ENCODE measurements around the gene TMPRSS9.
A peak's percentile ranks its signal among the peaks of the same experiment; 100 is the strongest.

Gene TMPRSS9

GRCh38 chr19:2428321-2428690 lies 68.2 kb downstream of the TMPRSS9 start (continued):
- TF ChIP-seq, protein P1, sequence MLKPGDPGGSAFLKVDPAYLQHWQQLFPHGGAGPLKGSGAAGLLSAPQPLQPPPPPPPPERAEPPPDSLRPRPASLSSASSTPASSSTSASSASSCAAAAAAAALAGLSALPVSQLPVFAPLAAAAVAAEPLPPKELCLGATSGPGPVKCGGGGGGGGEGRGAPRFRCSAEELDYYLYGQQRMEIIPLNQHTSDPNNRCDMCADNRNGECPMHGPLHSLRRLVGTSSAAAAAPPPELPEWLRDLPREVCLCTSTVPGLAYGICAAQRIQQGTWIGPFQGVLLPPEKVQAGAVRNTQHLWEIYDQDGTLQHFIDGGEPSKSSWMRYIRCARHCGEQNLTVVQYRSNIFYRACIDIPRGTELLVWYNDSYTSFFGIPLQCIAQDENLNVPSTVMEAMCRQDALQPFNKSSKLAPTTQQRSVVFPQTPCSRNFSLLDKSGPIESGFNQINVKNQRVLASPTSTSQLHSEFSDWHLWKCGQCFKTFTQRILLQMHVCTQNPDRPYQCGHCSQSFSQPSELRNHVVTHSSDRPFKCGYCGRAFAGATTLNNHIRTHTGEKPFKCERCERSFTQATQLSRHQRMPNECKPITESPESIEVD (tag by site-specific recombination; IDR thresholded peaks at IDR 0.05): no peak
- TF ChIP-seq KLF8 (tag by site-specific recombination; IDR thresholded peaks at IDR 0.05) (0 out of 2 replicates have a peak, but pooled peaks have one; percentile 18), ZBTB10 (tag by site-specific recombination; IDR thresholded peaks at IDR 0.05) (no peak), ZNF391 (tag by site-specific recombination; IDR thresholded peaks at IDR 0.05; ENCODE audit: borderline replicate concordance, low read depth) (no peak), ZNF24 (tag by site-specific recombination; IDR thresholded peaks at IDR 0.05) (no peak)
- TF ChIP-seq, protein P2, sequence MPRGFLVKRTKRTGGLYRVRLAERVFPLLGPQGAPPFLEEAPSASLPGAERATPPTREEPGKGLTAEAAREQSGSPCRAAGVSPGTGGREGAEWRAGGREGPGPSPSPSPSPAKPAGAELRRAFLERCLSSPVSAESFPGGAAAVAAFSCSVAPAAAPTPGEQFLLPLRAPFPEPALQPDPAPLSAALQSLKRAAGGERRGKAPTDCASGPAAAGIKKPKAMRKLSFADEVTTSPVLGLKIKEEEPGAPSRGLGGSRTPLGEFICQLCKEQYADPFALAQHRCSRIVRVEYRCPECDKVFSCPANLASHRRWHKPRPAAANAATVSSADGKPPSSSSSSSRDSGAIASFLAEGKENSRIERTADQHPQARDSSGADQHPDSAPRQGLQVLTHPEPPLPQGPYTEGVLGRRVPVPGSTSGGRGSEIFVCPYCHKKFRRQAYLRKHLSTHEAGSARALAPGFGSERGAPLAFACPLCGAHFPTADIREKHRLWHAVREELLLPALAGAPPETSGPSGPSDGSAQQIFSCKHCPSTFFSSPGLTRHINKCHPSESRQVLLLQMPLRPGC (tag by site-specific recombination; IDR thresholded peaks at IDR 0.05): no peak

- Histone ChIP-seq H3K4me3 (ENCODE audit: low read depth, low read length) (no peak overlapping the region), H3K4me1 (ENCODE audit: control insufficient read depth, insufficient read depth, low read length) (0 out of 2 replicates have a peak, but pooled peaks cover 6% of the 10 kb centered on the region), H3K27ac (ENCODE audit: extremely low read depth, low read depth, low read length) (peak overlapping the region; percentile 86; the same call in 1 of the 2 replicates), H3K9me3 (ENCODE audit: control insufficient read depth, insufficient read depth, low read depth, low read length) (no peaks in the 10 kb centered on the region), H3K36me3 (ENCODE audit: control insufficient read depth in 2 of 2, insufficient read depth in 1 of 2, low read length in 2 of 2) (peaks cover 0 to 63% of the 10 kb centered on the region in 2 experiments; a peak in 2 of 3 replicates)
- POLR2A ChIA-PET: interaction anchor here (0.6 to 4.0 kb wide), 5 partner anchors 8 to 607 kb away, joined by 4 to 68 read pairs (median 9); partner anchors contain the start of genes GADD45B and LMNB2
- CTCF ChIA-PET: interaction anchor here (0.7 to 1.2 kb wide), 3 partner anchors 39 to 1387 kb away, joined by 3 read pairs; no protein-coding TSS in a partner anchor
- TF ChIP-seq KLF1 (tag by site-specific recombination; IDR thresholded peaks at IDR 0.05) (peak; percentile 33; the same call in 1 of the 2 replicates), YY1 (tag by site-specific recombination; IDR thresholded peaks at IDR 0.05) (no peak), IKZF3 (tag by site-specific recombination; IDR thresholded peaks at IDR 0.05) (peak; percentile 64; the same call in 1 of the 2 replicates), ZBTB7A (tag by site-specific recombination; IDR thresholded peaks at IDR 0.05; ENCODE audit: low read depth) (no peak), ZNF544 (tag by site-specific recombination; IDR thresholded peaks at IDR 0.05) (no peak), ZNF398 (tag by site-specific recombination; IDR thresholded peaks at IDR 0.05) (no peak), WT1 (tag by site-specific recombination; IDR thresholded peaks at IDR 0.05) (0 out of 2 replicates have a peak, but pooled peaks have one; percentile 24), BCL11A (tag by site-specific recombination; IDR thresholded peaks at IDR 0.05; ENCODE audit: low read depth) (no peak), ZBTB20 (tag by site-specific recombination; IDR thresholded peaks at IDR 0.05) (0 out of 2 replicates have a peak, but pooled peaks have one; percentile 11), ZNF580 (tag by site-specific recombination; IDR thresholded peaks at IDR 0.05) (no peak), ZNF600 (tag by site-specific recombination; IDR thresholded peaks at IDR 0.05) (peak; percentile 90), SP7 (tag by site-specific recombination; IDR thresholded peaks at IDR 0.05) (0 out of 2 replicates have a peak, but pooled peaks have one; percentile 14), SP2 (tag by site-specific recombination; IDR thresholded peaks at IDR 0.05) (peak; percentile 66), SETDB1 (IDR thresholded peaks at IDR 0.05; ENCODE audit: insufficient read length, low read length) (no peak), GLIS2 (tag by site-specific recombination; IDR thresholded peaks at IDR 0.05) (peak; percentile 23; the same call in 1 of the 2 replicates)
- TF ChIP-seq, protein P3, sequence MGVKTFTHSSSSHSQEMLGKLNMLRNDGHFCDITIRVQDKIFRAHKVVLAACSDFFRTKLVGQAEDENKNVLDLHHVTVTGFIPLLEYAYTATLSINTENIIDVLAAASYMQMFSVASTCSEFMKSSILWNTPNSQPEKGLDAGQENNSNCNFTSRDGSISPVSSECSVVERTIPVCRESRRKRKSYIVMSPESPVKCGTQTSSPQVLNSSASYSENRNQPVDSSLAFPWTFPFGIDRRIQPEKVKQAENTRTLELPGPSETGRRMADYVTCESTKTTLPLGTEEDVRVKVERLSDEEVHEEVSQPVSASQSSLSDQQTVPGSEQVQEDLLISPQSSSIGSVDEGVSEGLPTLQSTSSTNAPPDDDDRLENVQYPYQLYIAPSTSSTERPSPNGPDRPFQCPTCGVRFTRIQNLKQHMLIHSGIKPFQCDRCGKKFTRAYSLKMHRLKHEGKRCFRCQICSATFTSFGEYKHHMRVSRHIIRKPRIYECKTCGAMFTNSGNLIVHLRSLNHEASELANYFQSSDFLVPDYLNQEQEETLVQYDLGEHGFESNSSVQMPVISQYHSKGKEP (tag by site-specific recombination; IDR thresholded peaks at IDR 0.05): no peak
- TF ChIP-seq, protein P4, sequence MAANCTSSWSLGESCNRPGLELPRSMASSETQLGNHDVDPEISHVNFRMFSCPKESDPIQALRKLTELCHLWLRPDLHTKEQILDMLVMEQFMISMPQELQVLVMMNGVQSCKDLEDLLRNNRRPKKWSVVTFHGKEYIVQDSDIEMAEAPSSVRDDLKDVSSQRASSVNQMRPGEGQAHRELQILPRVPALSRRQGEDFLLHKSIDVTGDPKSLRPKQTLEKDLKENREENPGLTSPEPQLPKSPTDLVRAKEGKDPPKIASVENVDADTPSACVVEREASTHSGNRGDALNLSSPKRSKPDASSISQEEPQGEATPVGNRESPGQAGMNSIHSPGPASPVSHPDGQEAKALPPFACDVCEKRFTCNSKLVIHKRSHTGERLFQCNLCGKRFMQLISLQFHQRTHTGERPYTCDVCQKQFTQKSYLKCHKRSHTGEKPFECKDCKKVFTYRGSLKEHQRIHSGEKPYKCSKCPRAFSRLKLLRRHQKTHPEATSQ (tag by site-specific recombination; IDR thresholded peaks at IDR 0.05): no peak
Observed at GRCh38 chr19:2428756-2429711, 69.0 kb downstream of the TMPRSS9 start.

All from HEK293 (cell line).